GM12878 (cell line): ENCODE data around the gene YPEL4. TPM values are rescaled to one million over a fixed set of nuclear protein-coding genes. Genes with fewer than 3 reads are reported as not detected.
A peak's percentile ranks its signal among the peaks of the same experiment; 100 is the strongest.

ENCODE experiments used
- ATF3 ChIP-seq: IDR thresholded peaks from 2 replicates; pipeline ENCODE4 v1.6.1; 2011; ENCODE audit warnings: low read depth, mild to moderate bottlenecking, low read length, moderate library complexity, borderline replicate concordance; ENCODE audit errors: extremely low read depth
- BCLAF1 ChIP-seq: fragments of 450-650 bp; IDR thresholded peaks from 2 replicates; pipeline ENCODE4 v1.6.1; 2017; ENCODE audit warnings: antibody characterized with exemption, mild to moderate bottlenecking, moderate library complexity
- CEBPB ChIP-seq, 2 experiments: fragments of 150-350 bp in 1 of 2; IDR thresholded peaks; 2 replicates each; pipeline ENCODE4 v1.6.1; 2012 to 2014; ENCODE audit warnings: low read depth in 2 of 2, low read length in 2 of 2, borderline replicate concordance in 1 of 2, inconsistent platforms in 1 of 2
- CUX1 ChIP-seq: IDR thresholded peaks from 2 replicates; pipeline ENCODE4 v1.6.1; 2012; ENCODE audit warnings: improper control_type of control experiment, low read depth, low read length; ENCODE audit not compliant: insufficient replicate concordance
- EGR1 ChIP-seq, 2 experiments: IDR thresholded peaks; 1 replicate in 1 of 2; 2 replicates in 1 of 2; pipeline ENCODE4 v1.6.1; 2011 to 2012; ENCODE audit warnings: low read depth in 2 of 2, low read length in 2 of 2, borderline replicate concordance in 1 of 2, mild to moderate bottlenecking in 1 of 2, moderate library complexity in 1 of 2
- IRF5 ChIP-seq: fragments of 450-650 bp; IDR thresholded peaks from 2 replicates; pipeline ENCODE4 v1.6.1; 2017; ENCODE audit warnings: borderline replicate concordance
- NBN ChIP-seq: fragments of 450-650 bp; IDR thresholded peaks from 2 replicates; pipeline ENCODE4 v1.6.1; 2016
- NFIC ChIP-seq: IDR thresholded peaks from 2 replicates; pipeline ENCODE4 v1.6.1; 2012; ENCODE audit warnings: low read depth, mild to moderate bottlenecking, inconsistent platforms, low read length, moderate library complexity
- NFYB ChIP-seq: IDR thresholded peaks from 2 replicates; pipeline ENCODE4 v1.6.1; 2011; ENCODE audit warnings: low read depth, mild to moderate bottlenecking, low read length, improper control_type of control experiment, moderate library complexity; ENCODE audit not compliant: insufficient read depth
- PML ChIP-seq: IDR thresholded peaks from 2 replicates; pipeline ENCODE4 v1.6.1; 2012; ENCODE audit warnings: low read length, inconsistent platforms
- POLR2A ChIP-seq: IDR thresholded peaks from 2 replicates; pipeline ENCODE4 v1.6.1; 2011; ENCODE audit warnings: low read depth, mild to moderate bottlenecking, low read length
- POLR2AphosphoS5 ChIP-seq: IDR thresholded peaks from 2 replicates; pipeline ENCODE4 v1.6.1; 2011; ENCODE audit warnings: mild to moderate bottlenecking, low read length, inconsistent platforms
- POU2F2 ChIP-seq: IDR thresholded peaks from 3 replicates; pipeline ENCODE4 v1.6.1; 2011; ENCODE audit warnings: low read depth, mild to moderate bottlenecking, low read length, borderline replicate concordance
- RELA ChIP-seq: fragments of 450-650 bp; IDR thresholded peaks from 2 replicates; pipeline ENCODE4 v1.8.0; 2014; ENCODE audit warnings: borderline replicate concordance; ENCODE audit not compliant: partially characterized antibody
- RUNX3 ChIP-seq: IDR thresholded peaks from 2 replicates; pipeline ENCODE4 v1.6.1; 2012; ENCODE audit warnings: low read length, inconsistent platforms
- SMARCA5 ChIP-seq: fragments of 450-650 bp; IDR thresholded peaks from 2 replicates; pipeline ENCODE4 v1.6.1; 2017; ENCODE audit warnings: mild to moderate bottlenecking
- SREBF1 ChIP-seq: IDR thresholded peaks from 2 replicates; pipeline ENCODE4 v1.6.1; 2012; ENCODE audit warnings: mild to moderate bottlenecking, low read length
- STAT3 ChIP-seq: IDR thresholded peaks from 2 replicates; pipeline ENCODE4 v1.6.1; 2011; ENCODE audit warnings: low read depth, low read length, improper control_type of control experiment
- USF1 ChIP-seq: IDR thresholded peaks from 2 replicates; pipeline ENCODE4 v1.6.1; 2011; ENCODE audit warnings: borderline replicate concordance, low read depth, mild to moderate bottlenecking, moderate library complexity, mixed read lengths, low read length; ENCODE audit not compliant: insufficient read depth; ENCODE audit errors: extremely low read length
- polyA plus RNA-seq, 11 experiments: library from polyadenylated mRNA; depleted of rRNA in 4 of 11; unstranded in 6 of 11; stranded (reverse) in 5 of 11; fragments of >200 nt; fragmentation: Nextera tagmentation in 4 of 11; fragmentation: Illumina TruSeq in 1 of 11; extraction: Ambion mirVana in 4 of 11; extraction: Trizol in 1 of 11; gene quantifications; 1 replicate in 1 of 11; 2 replicates in 10 of 11; pipeline versions ENCODE4 v1.2.1 to v1.2.3, GENCODE V29; 2011 to 2016; ENCODE audit warnings: inconsistent platforms in 2 of 11, missing spikeins in 2 of 11, low read depth in 1 of 11
- total RNA-seq, 4 experiments: library from RNA; depleted of rRNA in 3 of 4; stranded (reverse); fragments of >200 nt in 3 of 4; fragmentation: Illumina TruSeq in 1 of 4; extraction: Trizol in 1 of 4; gene quantifications; 2 replicates each; pipeline versions ENCODE4 v1.2.1 to v1.2.3, GENCODE V29; 2013 to 2021

The YPEL4 gene
- total and polyA plus RNA-seq, 10 of the 15 experiments (the other 5 are each of a cell fraction or from before 2014, with no cell fraction given), result 0.07 to 0.50 (median 0.13) TPM; not detected in 5

GRCh38 chr11:57667736-57668433 is 18.2 kb upstream of the YPEL4 start, which contains the start of gene ZDHHC5 (continued):
- TF ChIP-seq CUX1, result no peak
- TF ChIP-seq STAT3, result no peak
- 0 out of 2 replicates have a peak, but pooled peaks have one; percentile 18 for TF ChIP-seq NBN
- TF ChIP-seq NFYB, result peak; percentile 42; the same call in 1 of the 2 replicates
- TF ChIP-seq POU2F2, result 0 out of 3 replicates have a peak, but pooled peaks have one; percentile 53
- TF ChIP-seq BCLAF1, result no peak
- TF ChIP-seq EGR1 (IDR thresholded peaks at IDR 0.05; ENCODE audit: borderline replicate concordance in 1 of 2, low read depth in 2 of 2, low read length in 2 of 2), result peak; percentile 82 to 85
- no peak for TF ChIP-seq NFIC
- TF ChIP-seq RUNX3, result 0 out of 2 replicates have a peak, but pooled peaks have one; percentile 13
- no peak for TF ChIP-seq SREBF1
- no peak for TF ChIP-seq CEBPB (IDR thresholded peaks at IDR 0.05; ENCODE audit: borderline replicate concordance in 1 of 2, low read depth in 2 of 2, low read length in 2 of 2)
- TF ChIP-seq POLR2A, result peak; percentile 98
- TF ChIP-seq IRF5, result no peak
- TF ChIP-seq USF1, result no peak
- no peak for TF ChIP-seq RELA
- no peak for TF ChIP-seq ATF3
- TF ChIP-seq SMARCA5, result peak; percentile 90
- TF ChIP-seq PML, result no peak
- TF ChIP-seq POLR2AphosphoS5, result peak; percentile 87
